Panc1 (cell line): Measurements from ENCODE around the gene CPNE7. TPM values are rescaled to one million over a fixed set of nuclear protein-coding genes. Genes with fewer than 3 reads are reported as not detected.
"Not testable (repeated sequence)": the region's sequence is repeated elsewhere in the genome, so short reads cannot be mapped to it uniquely, and the experiment has no call there.

Experiments used
- ATAC-seq: fragments of 200-7000 bp; cut with Tn5 transposase; 2 replicates; pipeline ENCODE4 v1.9.1; 2020; ENCODE audit warnings: mild to moderate bottlenecking, moderate library complexity
- BruUV-seq: library from RNA; stranded (reverse); fragments of 400-500 nt; replicated peaks from 2 replicates; lab custom pipeline; 2021; lab: Mats Ljungman, UMichigan
- CTCF ChIA-PET: fragments of 300-600 bp; sonication (Branson Sonifier 250); formaldehyde crosslinking; loops from one replicate; lab custom pipeline; 2022; ENCODE audit warnings: antibody characterized with exemption; lab: Charles Lee
- POLR2A ChIA-PET: fragments of 300-600 bp; sonication (Branson Sonifier 250); formaldehyde crosslinking; loops from one replicate; lab custom pipeline; 2022; ENCODE audit warnings: antibody characterized with exemption; lab: Charles Lee
- DNase-seq: peaks from one replicate; pipeline ENCODE4 v3.0.0-alpha.2; 2010; ENCODE audit warnings: low read depth, low spot score
- H3K27ac ChIP-seq: 2 replicates; pipeline ENCODE4 v1.5.1; 2011; ENCODE audit warnings: mild to moderate bottlenecking, low read length, inconsistent platforms
- H3K27me3 ChIP-seq: fragments of 200-500 bp; sonication (Bioruptor generic); 2 replicates; pipeline ENCODE4 v1.6.0; 2014; ENCODE audit warnings: low read length, inconsistent platforms; ENCODE audit not compliant: control insufficient read depth, insufficient read depth
- H3K36me3 ChIP-seq: fragments of 200-500 bp; sonication (Bioruptor generic); 2 replicates; pipeline ENCODE4 v1.5.1; 2014; ENCODE audit warnings: inconsistent platforms, mild to moderate bottlenecking, low read length, moderate library complexity; ENCODE audit not compliant: control insufficient read depth, insufficient read depth
- H3K4me1 ChIP-seq: 2 replicates; pipeline ENCODE4 v1.5.1; 2011; ENCODE audit warnings: inconsistent platforms, mild to moderate bottlenecking, low read length, moderate library complexity; ENCODE audit not compliant: control insufficient read depth, insufficient read depth
- H3K4me3 ChIP-seq, 2 experiments: 2 replicates each; pipeline ENCODE4 v1.5.1; 2011 to 2012; ENCODE audit warnings: low read depth in 2 of 2, low read length in 2 of 2, mild to moderate bottlenecking in 2 of 2, inconsistent platforms in 1 of 2, moderate library complexity in 1 of 2
- H3K9me3 ChIP-seq: fragments of 200-500 bp; sonication (Bioruptor generic); 2 replicates; pipeline ENCODE4 v1.5.1; 2014; ENCODE audit warnings: low read depth, mild to moderate bottlenecking, inconsistent platforms, low read length, moderate library complexity; ENCODE audit not compliant: control insufficient read depth, insufficient read depth
- POLR2AphosphoS5 ChIP-seq: IDR thresholded peaks from 2 replicates; pipeline ENCODE4 v1.6.1; 2012; ENCODE audit warnings: mild to moderate bottlenecking, low read depth, low read length, moderate library complexity
- SIN3A ChIP-seq: IDR thresholded peaks from 2 replicates; pipeline ENCODE4 v1.6.1; 2012; ENCODE audit warnings: low read depth, mild to moderate bottlenecking, low read length, moderate library complexity, borderline replicate concordance; ENCODE audit not compliant: insufficient read depth
- TCF7L2 ChIP-seq: IDR thresholded peaks from 2 replicates; pipeline ENCODE4 v1.6.1; 2011; ENCODE audit warnings: mild to moderate bottlenecking, low read depth, low read length, inconsistent platforms
- in situ Hi-C: cut with HindIII; loops from 2 replicates; pipeline ENCODE4 v1.10.0; 2016; ENCODE audit warnings: low sequenced_read_pairs, low pct_unique_long_range_greater_than_20kb
- intact Hi-C: fragments of 100-400 bp; cut with micrococcal nuclease; formaldehyde crosslinking; loops from one replicate; pipeline ENCODE4 v1.10.0; 2022; ENCODE audit not compliant: unreplicated experiment
- total RNA-seq: library from RNA; stranded (reverse); gene quantifications from one replicate; pipeline ENCODE4 v1.2.1, GENCODE V29; 2021; ENCODE audit not compliant: unreplicated experiment
- TF ChIP-seq, protein P1 (sequence below), 2 experiments: IDR thresholded peaks; 2 replicates each; pipeline ENCODE4 v1.6.1; 2011 to 2012; ENCODE audit warnings: low read depth in 2 of 2, control low read depth in 1 of 2, low read length in 1 of 2, mild to moderate bottlenecking in 1 of 2, moderate library complexity in 1 of 2; ENCODE audit not compliant: insufficient read depth in 1 of 2
- TF ChIP-seq, protein P2 (sequence below): fragments of 450-650 bp; IDR thresholded peaks from 2 replicates; pipeline ENCODE4 v1.5.1; 2017; ENCODE audit warnings: mild to moderate bottlenecking

Gene CPNE7
- total RNA-seq, 1 experiment from 2014 or later: 32.7 TPM

DNA sequence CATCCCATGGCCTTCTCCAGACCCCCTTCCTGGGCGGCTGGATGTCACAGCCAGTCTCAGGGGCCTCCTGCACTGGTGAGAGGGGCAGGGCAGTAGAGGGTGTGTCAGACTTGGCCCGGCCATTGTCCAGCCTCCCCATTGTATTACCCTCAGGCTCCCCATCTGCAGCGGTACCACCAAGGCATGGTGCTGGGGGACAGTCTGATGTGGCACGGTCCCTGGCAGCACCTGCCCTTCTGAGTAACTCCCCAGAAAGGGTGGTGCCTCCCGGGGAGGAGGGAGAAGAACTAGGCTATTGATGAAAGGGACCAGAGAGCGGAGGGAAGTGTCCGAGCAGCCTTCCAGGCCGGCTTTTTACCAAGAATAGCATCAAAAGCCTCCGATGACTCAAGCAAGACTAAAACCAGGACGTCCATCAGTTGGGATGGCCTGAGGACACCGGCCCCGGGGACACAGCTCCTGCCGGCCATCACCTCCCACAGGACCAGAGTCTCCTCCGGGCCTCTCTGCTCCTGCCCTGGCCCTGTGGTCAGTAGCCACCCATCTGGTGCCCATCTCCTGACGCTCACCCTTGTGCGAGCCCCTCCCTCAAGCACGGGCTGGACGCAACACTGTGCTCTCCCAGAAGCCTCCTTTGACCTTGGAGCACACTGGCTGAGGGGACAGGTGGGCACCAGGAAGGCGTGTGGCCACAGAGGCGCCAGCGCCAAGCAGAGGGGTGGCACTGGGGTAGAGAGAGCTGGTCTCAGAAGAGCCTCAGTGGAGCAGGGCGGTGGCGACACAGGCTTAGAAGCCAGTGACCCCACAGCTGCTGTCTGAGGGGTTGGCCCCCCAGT lies 5.8 kb upstream of the CPNE7 start:
- ChIA-PET POLR2A (no interaction called here), CTCF (no interaction called here)
- ATAC-seq: no peak
- TF ChIP-seq POLR2AphosphoS5 (no peak), SIN3A (no peak), TCF7L2 (no peak)
- TF ChIP-seq, protein P1, sequence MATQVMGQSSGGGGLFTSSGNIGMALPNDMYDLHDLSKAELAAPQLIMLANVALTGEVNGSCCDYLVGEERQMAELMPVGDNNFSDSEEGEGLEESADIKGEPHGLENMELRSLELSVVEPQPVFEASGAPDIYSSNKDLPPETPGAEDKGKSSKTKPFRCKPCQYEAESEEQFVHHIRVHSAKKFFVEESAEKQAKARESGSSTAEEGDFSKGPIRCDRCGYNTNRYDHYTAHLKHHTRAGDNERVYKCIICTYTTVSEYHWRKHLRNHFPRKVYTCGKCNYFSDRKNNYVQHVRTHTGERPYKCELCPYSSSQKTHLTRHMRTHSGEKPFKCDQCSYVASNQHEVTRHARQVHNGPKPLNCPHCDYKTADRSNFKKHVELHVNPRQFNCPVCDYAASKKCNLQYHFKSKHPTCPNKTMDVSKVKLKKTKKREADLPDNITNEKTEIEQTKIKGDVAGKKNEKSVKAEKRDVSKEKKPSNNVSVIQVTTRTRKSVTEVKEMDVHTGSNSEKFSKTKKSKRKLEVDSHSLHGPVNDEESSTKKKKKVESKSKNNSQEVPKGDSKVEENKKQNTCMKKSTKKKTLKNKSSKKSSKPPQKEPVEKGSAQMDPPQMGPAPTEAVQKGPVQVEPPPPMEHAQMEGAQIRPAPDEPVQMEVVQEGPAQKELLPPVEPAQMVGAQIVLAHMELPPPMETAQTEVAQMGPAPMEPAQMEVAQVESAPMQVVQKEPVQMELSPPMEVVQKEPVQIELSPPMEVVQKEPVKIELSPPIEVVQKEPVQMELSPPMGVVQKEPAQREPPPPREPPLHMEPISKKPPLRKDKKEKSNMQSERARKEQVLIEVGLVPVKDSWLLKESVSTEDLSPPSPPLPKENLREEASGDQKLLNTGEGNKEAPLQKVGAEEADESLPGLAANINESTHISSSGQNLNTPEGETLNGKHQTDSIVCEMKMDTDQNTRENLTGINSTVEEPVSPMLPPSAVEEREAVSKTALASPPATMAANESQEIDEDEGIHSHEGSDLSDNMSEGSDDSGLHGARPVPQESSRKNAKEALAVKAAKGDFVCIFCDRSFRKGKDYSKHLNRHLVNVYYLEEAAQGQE (IDR thresholded peaks at IDR 0.05; ENCODE audit: insufficient read depth in 1 of 2, low read depth in 2 of 2, low read length in 1 of 2): no peak
- TF ChIP-seq, protein P2, sequence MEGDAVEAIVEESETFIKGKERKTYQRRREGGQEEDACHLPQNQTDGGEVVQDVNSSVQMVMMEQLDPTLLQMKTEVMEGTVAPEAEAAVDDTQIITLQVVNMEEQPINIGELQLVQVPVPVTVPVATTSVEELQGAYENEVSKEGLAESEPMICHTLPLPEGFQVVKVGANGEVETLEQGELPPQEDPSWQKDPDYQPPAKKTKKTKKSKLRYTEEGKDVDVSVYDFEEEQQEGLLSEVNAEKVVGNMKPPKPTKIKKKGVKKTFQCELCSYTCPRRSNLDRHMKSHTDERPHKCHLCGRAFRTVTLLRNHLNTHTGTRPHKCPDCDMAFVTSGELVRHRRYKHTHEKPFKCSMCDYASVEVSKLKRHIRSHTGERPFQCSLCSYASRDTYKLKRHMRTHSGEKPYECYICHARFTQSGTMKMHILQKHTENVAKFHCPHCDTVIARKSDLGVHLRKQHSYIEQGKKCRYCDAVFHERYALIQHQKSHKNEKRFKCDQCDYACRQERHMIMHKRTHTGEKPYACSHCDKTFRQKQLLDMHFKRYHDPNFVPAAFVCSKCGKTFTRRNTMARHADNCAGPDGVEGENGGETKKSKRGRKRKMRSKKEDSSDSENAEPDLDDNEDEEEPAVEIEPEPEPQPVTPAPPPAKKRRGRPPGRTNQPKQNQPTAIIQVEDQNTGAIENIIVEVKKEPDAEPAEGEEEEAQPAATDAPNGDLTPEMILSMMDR: no peak
- Histone ChIP-seq H3K4me3 (no peak overlapping the region), H3K4me1 (peaks cover 8% of the 10 kb centered on the region), H3K27me3 (no peaks in the 10 kb centered on the region), H3K9me3 (no peaks in the 10 kb centered on the region), H3K27ac (no peak overlapping the region), H3K36me3 (no peaks in the 10 kb centered on the region)
- intact Hi-C loops (loop anchor here (5.0 kb wide), 1 partner anchor 73 kb away; no protein-coding TSS in a partner anchor), in situ Hi-C loops (no loop called here)
- no peak for DNase-seq
- no TSS peak for BruUV-seq

DNA sequence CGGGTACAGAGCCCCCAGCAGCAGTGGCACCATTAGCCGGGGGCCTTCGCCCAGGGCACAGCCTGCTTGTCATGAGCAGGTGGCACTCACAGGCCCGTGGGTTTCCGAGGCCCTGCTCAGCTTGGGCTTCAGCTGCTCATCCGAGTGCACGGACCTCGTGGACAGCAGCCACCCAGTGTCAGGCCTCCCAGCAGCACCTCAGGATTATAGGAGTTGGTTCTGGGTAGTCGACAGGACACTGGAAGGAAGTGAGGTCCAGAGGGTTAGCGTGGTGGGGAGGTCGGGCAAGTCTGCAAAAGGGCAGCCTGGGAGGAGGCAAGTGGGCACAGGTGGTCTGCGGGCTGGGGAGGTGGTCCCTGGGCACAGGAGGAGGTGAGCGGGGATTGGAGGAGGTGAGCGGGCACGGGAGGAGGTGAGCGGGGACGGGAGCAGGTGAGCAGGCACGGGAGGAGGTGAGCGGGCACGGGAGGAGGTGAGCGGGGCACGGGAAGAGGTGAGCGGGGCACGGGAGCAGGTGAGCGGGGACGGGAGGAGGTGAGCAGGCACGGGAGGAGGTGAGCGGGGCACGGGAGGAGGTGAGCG lies 5.1 kb upstream of the CPNE7 start:
- ChIA-PET CTCF (no interaction called here), POLR2A (no interaction called here)
- Histone ChIP-seq H3K36me3 (no peaks in the 10 kb centered on the region), H3K4me3 (no peak overlapping the region), H3K27me3 (no peaks in the 10 kb centered on the region), H3K9me3 (no peaks in the 10 kb centered on the region), H3K4me1 (peaks cover 6% of the 10 kb centered on the region; the same call in 1 of the 2 replicates), H3K27ac (no peak overlapping the region)
- DNase-seq (no peak), ATAC-seq (no peak)
- no peak for TF ChIP-seq TCF7L2
- TF ChIP-seq SIN3A: no peak
- no peak for TF ChIP-seq POLR2AphosphoS5
- TF ChIP-seq, protein P1 (IDR thresholded peaks at IDR 0.05; ENCODE audit: insufficient read depth in 1 of 2, low read depth in 2 of 2, low read length in 1 of 2): no peak
- TF ChIP-seq, protein P2: no peak
- intact Hi-C loops (loop anchor here (5.0 kb wide), 1 partner anchor 72 kb away; no protein-coding TSS in a partner anchor), in situ Hi-C loops (no loop called here)
- no TSS peak for BruUV-seq

DNA sequence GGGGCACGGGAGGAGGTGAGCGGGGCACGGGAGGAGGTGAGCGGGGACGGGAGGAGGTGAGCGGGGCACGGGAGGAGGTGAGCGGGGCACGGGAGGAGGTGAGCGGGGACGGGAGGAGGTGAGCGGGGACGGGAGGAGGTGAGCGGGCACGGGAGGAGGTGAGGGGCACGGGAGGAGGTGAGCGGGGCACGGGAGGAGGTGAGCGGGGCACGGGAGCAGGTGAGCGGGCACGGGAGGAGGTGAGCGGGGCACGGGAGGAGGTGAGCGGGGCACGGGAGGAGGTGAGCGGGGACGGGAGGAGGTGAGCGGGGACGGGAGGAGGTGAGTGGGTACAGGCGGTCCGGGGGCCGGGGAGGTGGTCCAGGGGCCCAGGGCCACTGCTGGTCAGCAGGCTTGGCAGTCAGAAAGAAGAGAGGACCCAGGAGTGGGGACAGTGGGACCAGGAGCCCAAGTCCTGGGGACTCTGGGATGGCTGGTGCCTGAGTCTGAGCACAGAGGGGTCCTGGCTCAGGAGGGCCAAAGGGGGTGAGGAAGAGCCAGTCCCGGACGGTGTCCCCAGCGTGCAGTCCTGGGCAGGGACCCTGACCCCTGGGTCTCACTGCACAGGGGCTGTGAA lies 4.5 kb upstream of the CPNE7 start:
- H3K27ac ChIP-seq, H3K4me3 ChIP-seq, CTCF ChIA-PET, POLR2A ChIA-PET, ATAC-seq, H3K27me3 ChIP-seq, H3K4me1 ChIP-seq, H3K9me3 ChIP-seq, DNase-seq, H3K36me3 ChIP-seq, BruUV-seq, in situ Hi-C loops: not testable (repeated sequence)
- intact Hi-C loops: loop anchor here (5.0 kb wide), 1 partner anchor 71 kb away; no protein-coding TSS in a partner anchor
